ENCODE data around the gene GLT8D1. TPM values are rescaled to one million over a fixed set of nuclear protein-coding genes. Genes with fewer than 3 reads are reported as not detected.
"Not testable (repeated sequence)": the region's sequence is repeated elsewhere in the genome, so short reads cannot be mapped to it uniquely, and the experiment has no call there.

Gene GLT8D1
- total and polyA plus RNA-seq, 4 donors: 33.3 to 77.9 (median 56.7) TPM

DNA sequence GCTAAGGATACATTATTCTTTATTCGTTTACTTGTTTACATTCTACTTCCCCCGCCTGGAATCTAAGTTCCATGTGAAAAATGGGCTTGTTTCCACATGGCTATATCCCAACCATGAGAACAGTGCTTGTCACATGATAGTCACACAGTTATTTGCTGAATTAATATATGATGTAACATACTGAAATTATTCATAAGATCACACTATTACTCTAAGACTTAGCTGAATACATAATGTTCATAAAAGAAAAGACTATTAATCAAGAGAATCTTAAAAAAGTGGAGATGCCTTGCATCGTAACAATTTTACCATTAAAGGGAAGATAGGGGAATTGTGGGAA is 26.4 kb downstream of the GLT8D1 start (continued):
- TF ChIP-seq, protein P1, sequence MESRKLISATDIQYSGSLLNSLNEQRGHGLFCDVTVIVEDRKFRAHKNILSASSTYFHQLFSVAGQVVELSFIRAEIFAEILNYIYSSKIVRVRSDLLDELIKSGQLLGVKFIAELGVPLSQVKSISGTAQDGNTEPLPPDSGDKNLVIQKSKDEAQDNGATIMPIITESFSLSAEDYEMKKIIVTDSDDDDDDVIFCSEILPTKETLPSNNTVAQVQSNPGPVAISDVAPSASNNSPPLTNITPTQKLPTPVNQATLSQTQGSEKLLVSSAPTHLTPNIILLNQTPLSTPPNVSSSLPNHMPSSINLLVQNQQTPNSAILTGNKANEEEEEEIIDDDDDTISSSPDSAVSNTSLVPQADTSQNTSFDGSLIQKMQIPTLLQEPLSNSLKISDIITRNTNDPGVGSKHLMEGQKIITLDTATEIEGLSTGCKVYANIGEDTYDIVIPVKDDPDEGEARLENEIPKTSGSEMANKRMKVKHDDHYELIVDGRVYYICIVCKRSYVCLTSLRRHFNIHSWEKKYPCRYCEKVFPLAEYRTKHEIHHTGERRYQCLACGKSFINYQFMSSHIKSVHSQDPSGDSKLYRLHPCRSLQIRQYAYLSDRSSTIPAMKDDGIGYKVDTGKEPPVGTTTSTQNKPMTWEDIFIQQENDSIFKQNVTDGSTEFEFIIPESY (IDR thresholded peaks at IDR 0.05): no peak
- TF ChIP-seq FOXA1 (IDR thresholded peaks at IDR 0.05): no peak
- TF ChIP-seq YY1 (IDR thresholded peaks at IDR 0.05): no peak
- no peak for TF ChIP-seq FOXA2 (IDR thresholded peaks at IDR 0.05)
- no peak for TF ChIP-seq NR2F2 (IDR thresholded peaks at IDR 0.05)
- TF ChIP-seq, protein P2, sequence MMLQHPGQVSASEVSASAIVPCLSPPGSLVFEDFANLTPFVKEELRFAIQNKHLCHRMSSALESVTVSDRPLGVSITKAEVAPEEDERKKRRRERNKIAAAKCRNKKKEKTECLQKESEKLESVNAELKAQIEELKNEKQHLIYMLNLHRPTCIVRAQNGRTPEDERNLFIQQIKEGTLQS (IDR thresholded peaks at IDR 0.05): no peak
- TF ChIP-seq, protein P3, sequence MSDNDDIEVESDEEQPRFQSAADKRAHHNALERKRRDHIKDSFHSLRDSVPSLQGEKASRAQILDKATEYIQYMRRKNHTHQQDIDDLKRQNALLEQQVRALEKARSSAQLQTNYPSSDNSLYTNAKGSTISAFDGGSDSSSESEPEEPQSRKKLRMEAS (IDR thresholded peaks at IDR 0.05): no peak
- no peak for TF ChIP-seq JUND (IDR thresholded peaks at IDR 0.05)
- no peak for TF ChIP-seq SP1 (IDR thresholded peaks at IDR 0.05)

DNA sequence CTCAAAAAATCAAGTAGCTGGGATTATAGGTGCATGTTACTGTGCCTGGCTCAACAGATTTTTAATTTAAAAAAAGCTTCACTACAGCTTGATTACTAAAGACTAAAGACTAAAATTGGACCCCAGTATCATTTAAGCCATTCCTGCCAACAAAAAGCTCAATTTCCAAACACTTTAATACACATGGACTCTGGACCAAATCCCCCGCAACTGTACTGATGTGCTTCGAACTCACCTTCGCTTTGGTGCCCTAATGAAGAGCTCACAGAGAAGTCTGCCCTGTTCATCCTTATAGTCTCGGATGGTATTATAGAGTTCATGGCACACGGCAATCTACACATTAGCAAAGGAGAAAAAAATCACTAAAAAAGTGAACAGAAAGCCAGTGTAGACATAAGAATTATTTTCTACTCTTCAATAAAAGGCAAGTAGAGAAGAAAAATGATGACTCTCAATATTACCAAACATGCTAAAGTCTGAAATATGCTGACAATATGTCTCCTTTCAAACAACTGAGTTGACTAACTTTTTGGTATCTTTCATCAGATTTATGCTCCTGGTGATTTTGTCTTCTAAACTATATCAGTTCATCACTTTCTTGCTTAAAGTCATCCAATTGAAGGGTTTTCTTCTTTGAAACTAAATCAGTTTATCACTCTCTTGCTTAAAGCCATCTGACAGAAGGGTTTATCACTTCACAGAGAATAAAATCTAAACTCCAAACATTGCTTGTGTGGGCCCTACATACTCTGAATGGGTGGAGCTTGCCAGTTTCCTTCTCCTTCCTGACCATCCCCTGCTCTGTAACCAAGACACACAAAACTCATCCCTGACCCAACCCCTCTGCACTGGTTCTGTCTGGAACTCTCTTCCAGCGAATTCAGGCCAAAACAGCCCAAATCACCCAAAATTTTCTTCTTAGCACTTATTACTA is 27.1 kb downstream of the GLT8D1 start:
- H3K27ac ChIP-seq (ENCODE audit: low read depth in 1 of 2, low read length in 2 of 2): peak overlapping the region; percentile 6 to 52
- WGBS: 63% methylated on average over 6 of the region's 6 CpGs
- no peak overlapping the region for H3K9ac ChIP-seq (ENCODE audit: low read depth in 1 of 2, low read length in 2 of 2)
- no peak overlapping the region for H3K4me3 ChIP-seq (ENCODE audit: low read depth in 1 of 3, low read length in 3 of 3)
- H3K36me3 ChIP-seq (ENCODE audit: control insufficient read depth in 4 of 4, insufficient read depth in 3 of 4, low read depth in 1 of 4, low read length in 3 of 4): peaks cover 2 to 27% (median 16%) of the 10 kb centered on the region in 4 donors
- no peak for DNase-seq (ENCODE audit: low spot score)
- H3K27me3 ChIP-seq (ENCODE audit: control insufficient read depth in 4 of 4, insufficient read depth in 4 of 4, low read length in 3 of 4): no peaks in the 10 kb centered on the region
- no peaks in the 10 kb centered on the region for H3K9me3 ChIP-seq (ENCODE audit: control insufficient read depth in 4 of 4, low read length in 3 of 4)
- H3K4me1 ChIP-seq (ENCODE audit: control insufficient read depth in 4 of 4, insufficient read depth in 4 of 4, low read length in 3 of 4): peaks cover 10 to 44% (median 36%) of the 10 kb centered on the region in 4 donors
- TF ChIP-seq, protein P4, sequence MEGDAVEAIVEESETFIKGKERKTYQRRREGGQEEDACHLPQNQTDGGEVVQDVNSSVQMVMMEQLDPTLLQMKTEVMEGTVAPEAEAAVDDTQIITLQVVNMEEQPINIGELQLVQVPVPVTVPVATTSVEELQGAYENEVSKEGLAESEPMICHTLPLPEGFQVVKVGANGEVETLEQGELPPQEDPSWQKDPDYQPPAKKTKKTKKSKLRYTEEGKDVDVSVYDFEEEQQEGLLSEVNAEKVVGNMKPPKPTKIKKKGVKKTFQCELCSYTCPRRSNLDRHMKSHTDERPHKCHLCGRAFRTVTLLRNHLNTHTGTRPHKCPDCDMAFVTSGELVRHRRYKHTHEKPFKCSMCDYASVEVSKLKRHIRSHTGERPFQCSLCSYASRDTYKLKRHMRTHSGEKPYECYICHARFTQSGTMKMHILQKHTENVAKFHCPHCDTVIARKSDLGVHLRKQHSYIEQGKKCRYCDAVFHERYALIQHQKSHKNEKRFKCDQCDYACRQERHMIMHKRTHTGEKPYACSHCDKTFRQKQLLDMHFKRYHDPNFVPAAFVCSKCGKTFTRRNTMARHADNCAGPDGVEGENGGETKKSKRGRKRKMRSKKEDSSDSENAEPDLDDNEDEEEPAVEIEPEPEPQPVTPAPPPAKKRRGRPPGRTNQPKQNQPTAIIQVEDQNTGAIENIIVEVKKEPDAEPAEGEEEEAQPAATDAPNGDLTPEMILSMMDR (IDR thresholded peaks at IDR 0.05; ENCODE audit: low read depth, low read length, missing input control): no peak
- peak; percentile 34 for TF ChIP-seq SP1 (IDR thresholded peaks at IDR 0.05)
- TF ChIP-seq GABPA (IDR thresholded peaks at IDR 0.05 in 1 of 2, conservative IDR thresholded peaks at IDR 0.05 in 1 of 2): no peak
- TF ChIP-seq, protein P5, sequence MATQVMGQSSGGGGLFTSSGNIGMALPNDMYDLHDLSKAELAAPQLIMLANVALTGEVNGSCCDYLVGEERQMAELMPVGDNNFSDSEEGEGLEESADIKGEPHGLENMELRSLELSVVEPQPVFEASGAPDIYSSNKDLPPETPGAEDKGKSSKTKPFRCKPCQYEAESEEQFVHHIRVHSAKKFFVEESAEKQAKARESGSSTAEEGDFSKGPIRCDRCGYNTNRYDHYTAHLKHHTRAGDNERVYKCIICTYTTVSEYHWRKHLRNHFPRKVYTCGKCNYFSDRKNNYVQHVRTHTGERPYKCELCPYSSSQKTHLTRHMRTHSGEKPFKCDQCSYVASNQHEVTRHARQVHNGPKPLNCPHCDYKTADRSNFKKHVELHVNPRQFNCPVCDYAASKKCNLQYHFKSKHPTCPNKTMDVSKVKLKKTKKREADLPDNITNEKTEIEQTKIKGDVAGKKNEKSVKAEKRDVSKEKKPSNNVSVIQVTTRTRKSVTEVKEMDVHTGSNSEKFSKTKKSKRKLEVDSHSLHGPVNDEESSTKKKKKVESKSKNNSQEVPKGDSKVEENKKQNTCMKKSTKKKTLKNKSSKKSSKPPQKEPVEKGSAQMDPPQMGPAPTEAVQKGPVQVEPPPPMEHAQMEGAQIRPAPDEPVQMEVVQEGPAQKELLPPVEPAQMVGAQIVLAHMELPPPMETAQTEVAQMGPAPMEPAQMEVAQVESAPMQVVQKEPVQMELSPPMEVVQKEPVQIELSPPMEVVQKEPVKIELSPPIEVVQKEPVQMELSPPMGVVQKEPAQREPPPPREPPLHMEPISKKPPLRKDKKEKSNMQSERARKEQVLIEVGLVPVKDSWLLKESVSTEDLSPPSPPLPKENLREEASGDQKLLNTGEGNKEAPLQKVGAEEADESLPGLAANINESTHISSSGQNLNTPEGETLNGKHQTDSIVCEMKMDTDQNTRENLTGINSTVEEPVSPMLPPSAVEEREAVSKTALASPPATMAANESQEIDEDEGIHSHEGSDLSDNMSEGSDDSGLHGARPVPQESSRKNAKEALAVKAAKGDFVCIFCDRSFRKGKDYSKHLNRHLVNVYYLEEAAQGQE (IDR thresholded peaks at IDR 0.05): no peak
- TF ChIP-seq NR2F2 (IDR thresholded peaks at IDR 0.05): no peak
- peak; percentile 9 for TF ChIP-seq FOXA2 (IDR thresholded peaks at IDR 0.05)
- TF ChIP-seq TAF1 (conservative IDR thresholded peaks at IDR 0.05): no peak
- peak; percentile 83 to 86 for TF ChIP-seq HNF4A (conservative IDR thresholded peaks at IDR 0.05)
- TF ChIP-seq RXRA (IDR thresholded peaks at IDR 0.05): peak in 1 of 2 donors; percentile 41
- TF ChIP-seq RAD21 (IDR thresholded peaks at IDR 0.05): peak in 1 of 2 donors; percentile 16
- TF ChIP-seq EGR1 (IDR thresholded peaks at IDR 0.05; ENCODE audit: low read depth in 2 of 2): no peak
- TF ChIP-seq, protein P3 (IDR thresholded peaks at IDR 0.05): no peak
- TF ChIP-seq YY1 (IDR thresholded peaks at IDR 0.05): no peak

DNA sequence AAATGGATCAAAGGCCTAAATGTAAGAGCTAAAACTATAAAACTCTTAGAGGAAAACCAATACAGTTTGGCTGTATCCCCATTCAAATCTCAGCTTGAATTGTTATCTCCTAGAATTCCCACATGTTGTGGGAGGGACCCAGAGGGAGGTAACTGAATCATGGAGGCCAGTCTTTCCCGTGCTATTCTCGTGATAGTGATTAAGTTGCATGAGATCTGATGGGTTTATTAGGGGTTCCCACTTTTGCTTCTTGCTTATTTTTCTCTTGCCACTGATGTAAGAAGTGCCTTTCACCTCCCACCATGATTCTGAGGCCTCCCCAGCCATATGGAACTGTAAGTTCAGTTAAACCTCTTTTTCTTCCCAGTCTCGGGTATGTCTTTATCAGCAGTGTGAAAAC is 29.4 kb downstream of the GLT8D1 start:
- WGBS: 91% methylated on average over 3 of the region's 3 CpGs

More for the DNA sequence above, 29.4 kb downstream of the GLT8D1 start:
- not testable (repeated sequence) for H3K27ac ChIP-seq (ENCODE audit: low read depth in 1 of 2, low read length in 2 of 2); H3K4me3 ChIP-seq (ENCODE audit: low read depth in 1 of 3, low read length in 3 of 3); DNase-seq (ENCODE audit: low spot score); H3K9ac ChIP-seq (ENCODE audit: low read depth in 1 of 2, low read length in 2 of 2); H3K27me3 ChIP-seq (ENCODE audit: control insufficient read depth in 4 of 4, insufficient read depth in 4 of 4, low read length in 3 of 4); H3K9me3 ChIP-seq (ENCODE audit: control insufficient read depth in 4 of 4, low read length in 3 of 4)
- H3K36me3 ChIP-seq (ENCODE audit: control insufficient read depth in 4 of 4, insufficient read depth in 3 of 4, low read depth in 1 of 4, low read length in 3 of 4): peaks cover 4 to 42% (median 25%) of the 10 kb centered on the region in 4 donors
- H3K4me1 ChIP-seq (ENCODE audit: control insufficient read depth in 4 of 4, insufficient read depth in 4 of 4, low read length in 3 of 4): peaks cover 5 to 25% (median 18%) of the 10 kb centered on the region in 4 donors

Data from liver (tissue), 9 donors.